Measurements from ENCODE around the gene C19orf53.

The C19orf53 gene

GRCh38 chr19:13827656-13828055 lies 53.4 kb downstream of the C19orf53 start:
- DNase-seq = no peak
